LNCAP (cell line): ENCODE measurements around the gene MASP2.

Experiments used
- TF ChIP-seq, protein P1 (sequence below): fragments of 450-650 bp; IDR thresholded peaks from 2 replicates; pipeline ENCODE4 v1.5.1; 2017; ENCODE audit warnings: mild to moderate bottlenecking

MASP2 gene

DNA sequence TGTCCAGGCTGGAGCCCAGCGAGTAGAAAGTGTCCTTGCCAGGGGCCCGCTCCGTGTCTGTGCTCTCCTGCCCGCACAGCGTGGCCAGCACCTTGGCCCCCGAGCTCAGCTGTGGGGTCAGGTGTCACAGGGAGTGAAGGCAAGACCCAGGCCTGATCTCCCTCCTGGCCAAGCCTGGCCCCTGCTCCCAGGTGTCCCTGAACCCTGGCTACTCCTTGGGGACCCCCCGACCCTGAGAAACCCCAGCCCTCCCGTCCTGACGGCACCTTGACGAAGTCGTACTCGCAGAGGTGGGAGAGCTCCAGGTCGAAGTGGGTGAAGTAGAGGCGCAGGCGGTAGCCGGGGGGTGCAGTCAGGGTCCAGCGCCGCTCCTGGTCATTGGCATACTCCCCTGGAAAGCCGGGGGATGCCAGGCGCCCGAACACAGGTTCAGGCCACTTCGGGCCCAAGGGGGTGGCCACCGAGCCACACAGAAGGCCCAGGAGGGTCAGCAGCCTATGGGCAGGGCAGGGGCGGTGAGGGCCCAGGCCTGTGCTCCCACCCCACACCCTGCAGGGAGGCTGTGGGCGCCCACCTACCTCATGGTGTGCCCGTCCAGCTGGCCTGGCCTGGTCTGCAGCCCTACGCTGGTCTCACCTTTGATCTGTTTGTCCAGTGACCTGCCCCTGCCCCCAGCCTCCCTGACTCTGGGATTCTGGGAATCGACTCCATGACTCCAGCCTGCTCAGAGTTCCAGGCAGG lies at the start of gene MASP2:
Gene MASP2, minus strand, starts transcription at position 615 of the 741 bp plus-strand sequence. Its CDS starts 32 bp downstream, at position 583.
- TF ChIP-seq, protein P1, sequence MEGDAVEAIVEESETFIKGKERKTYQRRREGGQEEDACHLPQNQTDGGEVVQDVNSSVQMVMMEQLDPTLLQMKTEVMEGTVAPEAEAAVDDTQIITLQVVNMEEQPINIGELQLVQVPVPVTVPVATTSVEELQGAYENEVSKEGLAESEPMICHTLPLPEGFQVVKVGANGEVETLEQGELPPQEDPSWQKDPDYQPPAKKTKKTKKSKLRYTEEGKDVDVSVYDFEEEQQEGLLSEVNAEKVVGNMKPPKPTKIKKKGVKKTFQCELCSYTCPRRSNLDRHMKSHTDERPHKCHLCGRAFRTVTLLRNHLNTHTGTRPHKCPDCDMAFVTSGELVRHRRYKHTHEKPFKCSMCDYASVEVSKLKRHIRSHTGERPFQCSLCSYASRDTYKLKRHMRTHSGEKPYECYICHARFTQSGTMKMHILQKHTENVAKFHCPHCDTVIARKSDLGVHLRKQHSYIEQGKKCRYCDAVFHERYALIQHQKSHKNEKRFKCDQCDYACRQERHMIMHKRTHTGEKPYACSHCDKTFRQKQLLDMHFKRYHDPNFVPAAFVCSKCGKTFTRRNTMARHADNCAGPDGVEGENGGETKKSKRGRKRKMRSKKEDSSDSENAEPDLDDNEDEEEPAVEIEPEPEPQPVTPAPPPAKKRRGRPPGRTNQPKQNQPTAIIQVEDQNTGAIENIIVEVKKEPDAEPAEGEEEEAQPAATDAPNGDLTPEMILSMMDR: no peak

DNA sequence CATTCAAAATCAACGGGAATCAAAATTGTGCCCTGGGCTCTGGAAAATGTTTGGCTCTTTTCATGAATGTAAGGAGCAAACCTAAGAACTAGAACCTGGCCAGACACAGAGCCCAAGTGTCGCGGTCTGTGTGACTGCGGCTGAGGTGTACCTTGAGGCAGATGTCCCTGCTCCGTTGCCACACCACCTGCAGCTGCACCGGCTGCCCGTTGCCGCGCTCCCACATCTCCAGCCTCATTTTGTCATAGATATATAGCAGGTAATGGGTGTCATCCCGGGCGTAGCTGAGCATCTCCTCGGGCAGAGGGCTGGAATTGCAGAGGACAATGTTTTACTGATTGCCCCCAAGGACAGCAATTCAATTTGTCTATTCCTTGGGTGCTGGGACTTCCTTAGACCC lies 33.9 kb upstream of the MASP2 start:
- TF ChIP-seq, protein P1: no peak

DNA sequence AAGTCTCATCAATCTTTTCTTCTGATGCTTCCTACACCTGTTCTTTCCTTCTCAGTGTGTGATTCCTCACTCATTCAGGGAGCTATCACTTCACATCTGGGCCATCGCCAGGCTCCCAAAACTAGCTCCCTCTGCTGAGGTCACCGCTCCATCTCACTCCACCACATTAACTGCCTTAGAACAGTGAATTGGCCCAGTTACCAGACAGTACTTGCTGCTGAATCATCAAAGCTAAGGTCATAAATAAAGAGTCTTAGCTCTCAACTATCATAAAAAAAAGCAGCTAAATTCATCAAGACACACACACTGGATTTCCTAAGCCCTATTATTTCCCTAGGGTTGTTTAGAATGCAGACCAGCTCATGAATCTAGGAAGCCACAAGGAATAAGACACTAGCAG lies 31.6 kb upstream of the MASP2 start:
- TF ChIP-seq, protein P1: no peak

DNA sequence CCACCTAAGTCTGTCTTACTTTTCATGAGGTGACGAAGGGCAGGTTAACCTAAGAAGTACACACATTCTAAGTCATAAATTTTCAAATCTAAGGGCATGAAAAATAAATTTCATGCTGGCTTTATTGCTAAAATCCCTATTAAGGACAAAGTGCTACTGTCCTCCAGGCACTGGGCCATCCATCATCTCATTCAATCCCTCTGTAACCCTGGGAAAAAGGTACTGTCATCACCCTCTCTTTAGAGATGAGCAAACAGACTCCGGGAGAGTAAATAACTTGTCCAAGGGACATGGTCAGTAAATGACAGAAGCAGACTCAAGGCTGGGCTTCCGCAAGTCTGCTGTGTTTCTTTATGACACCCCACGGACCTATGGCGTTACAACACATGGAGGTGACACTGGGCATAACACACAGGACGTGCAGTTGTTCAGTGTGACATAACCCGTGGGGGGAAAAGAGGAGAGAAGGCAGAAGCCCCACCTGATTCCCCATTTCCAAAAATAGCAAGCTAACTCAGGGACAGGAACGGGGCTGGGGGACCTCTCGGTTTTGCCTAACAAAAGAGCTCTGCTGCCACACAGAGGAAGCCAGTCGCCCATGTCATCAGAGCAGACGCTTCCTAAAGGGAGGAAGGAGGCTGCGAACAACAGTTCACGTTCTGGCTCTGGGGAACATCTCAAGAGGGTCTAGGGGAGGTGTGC lies 25.3 kb upstream of the MASP2 start:
- TF ChIP-seq, protein P1: no peak

DNA sequence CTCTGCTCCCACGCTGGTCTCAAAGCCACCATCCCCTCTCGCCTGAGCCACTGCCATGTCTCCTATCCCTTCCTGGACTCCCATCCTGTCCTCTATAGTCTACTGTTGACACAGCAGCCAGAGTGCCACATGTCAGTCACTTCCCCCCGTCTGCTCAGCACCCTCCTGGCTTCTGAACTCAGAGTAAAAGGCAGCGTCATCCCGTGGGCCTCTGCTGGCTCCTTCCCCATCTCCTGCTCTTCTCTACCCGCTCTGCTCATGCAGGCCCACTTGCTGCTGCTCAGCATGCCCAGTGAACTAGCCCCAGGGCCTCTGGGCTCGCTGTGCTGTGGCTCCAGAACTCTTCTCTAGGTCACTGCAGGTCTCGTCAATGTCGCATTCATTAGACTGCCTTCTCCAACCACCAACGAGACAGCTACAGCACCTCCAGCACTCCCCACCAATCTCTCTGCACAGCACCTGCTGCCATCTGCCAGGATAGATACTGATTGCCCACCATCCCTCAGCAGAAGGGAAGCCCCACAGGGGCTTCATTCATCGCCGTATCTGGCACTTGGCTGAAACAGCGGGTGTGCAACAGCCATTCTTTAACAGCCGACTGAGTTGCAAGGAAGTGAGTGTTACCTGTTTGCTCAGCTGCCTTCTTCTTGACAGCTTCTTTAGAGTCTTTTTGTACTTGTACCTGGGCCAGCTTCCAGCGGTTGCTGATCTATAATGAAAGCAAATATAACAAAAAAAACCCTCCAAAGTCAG lies 24.6 kb upstream of the MASP2 start:
- TF ChIP-seq, protein P1: no peak

DNA sequence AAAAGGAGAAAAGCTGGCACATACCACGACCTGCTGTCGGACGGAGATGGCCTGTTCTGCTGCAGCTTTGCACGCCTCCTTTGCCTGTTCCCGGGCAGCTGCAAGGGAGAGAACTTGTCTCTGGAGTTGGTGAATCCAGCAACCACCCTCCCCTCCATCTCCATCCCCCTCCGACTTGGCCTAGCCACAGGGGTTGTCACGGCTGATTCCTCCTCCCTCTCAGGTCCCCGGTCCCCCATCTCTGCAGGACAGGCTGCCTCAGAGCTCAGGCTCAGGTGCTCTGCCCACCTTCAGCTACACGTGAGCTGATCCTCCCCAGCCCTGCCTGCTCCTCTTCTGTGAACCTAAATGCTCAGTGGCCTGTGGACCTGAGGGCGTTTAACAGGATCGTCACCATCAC lies 23.8 kb upstream of the MASP2 start:
- TF ChIP-seq, protein P1: no peak

DNA sequence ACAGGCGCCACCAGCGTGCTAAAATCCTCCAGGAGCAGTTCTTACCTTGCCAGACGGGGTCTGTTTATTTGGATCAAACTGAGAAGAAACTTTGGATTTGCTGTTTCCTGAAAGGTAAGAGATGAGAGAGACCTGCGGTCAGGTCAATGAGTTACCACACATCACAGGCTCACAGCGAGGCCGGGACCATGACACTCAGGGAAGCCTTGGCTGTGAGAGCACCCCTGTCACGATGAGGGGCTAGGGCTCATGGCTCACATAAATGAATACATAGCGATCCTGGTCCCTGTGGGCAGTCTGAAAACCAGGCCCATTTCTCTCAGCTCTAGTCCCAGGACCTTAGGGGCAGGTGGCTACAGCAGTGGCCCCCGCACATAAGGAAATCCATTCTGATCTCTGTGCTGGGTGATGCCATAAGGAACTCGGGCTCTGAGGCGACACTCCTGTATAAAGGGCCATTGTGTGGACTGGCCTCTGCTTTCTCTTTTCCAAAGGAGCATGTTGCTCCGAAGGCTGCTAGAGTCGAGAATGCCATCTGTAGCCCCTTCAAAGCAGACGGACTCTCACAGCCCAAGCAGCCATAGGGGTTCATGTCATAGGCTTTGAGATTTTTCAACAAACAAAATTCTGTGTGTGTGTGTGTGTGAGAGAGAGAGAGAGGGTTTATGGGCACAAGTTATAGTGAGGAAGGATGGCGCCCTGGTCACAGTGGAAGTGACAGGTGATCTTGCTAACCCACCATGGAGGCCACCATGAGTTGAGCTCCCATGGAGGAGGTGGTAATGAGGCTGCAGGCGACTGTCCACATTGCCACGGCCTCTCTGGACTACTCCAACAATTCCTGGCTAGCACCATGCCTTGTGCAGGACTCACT lies 21.8 kb upstream of the MASP2 start:
- TF ChIP-seq, protein P1: no peak
